Measurements from ENCODE around the gene ACTR10.
"Not testable (repeated sequence)": the region's sequence is repeated elsewhere in the genome, so short reads cannot be mapped to it uniquely, and the experiment has no call there.

ACTR10 gene

DNA sequence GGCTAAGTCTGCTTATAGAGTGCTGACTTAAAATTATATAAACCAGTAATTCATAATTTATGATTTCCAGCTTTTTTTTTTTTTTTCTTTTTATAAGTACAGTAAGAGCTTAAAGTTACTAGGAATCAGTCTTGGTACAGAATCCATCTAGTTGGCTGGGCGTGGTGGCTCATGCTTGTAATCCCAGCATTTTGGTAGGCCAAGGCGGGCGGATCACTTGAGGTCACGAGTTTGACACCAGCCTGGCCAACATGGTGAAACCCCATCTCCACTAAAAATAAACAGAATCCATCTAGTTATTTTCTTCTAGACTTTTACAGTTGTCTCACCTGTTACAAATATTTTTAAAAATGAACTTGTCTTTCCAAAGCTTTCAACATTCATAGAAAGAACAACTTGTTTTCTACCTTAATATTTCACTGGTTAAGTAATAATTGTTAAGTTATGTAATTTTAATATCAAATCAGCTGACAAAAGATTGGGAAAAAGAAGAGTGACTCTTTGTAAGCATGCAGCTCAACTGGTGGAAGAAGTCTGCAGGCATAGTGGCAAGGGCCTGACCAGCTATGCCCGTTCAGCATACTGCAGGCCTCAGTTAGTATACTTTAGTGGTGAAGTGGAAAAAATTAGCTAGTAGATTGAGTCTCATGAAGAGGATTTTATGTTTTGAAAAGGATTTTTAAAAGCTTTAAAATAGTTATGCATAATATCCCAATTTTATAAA lies 27.3 kb downstream of the ACTR10 start:
- DNase-seq: no peak

DNA sequence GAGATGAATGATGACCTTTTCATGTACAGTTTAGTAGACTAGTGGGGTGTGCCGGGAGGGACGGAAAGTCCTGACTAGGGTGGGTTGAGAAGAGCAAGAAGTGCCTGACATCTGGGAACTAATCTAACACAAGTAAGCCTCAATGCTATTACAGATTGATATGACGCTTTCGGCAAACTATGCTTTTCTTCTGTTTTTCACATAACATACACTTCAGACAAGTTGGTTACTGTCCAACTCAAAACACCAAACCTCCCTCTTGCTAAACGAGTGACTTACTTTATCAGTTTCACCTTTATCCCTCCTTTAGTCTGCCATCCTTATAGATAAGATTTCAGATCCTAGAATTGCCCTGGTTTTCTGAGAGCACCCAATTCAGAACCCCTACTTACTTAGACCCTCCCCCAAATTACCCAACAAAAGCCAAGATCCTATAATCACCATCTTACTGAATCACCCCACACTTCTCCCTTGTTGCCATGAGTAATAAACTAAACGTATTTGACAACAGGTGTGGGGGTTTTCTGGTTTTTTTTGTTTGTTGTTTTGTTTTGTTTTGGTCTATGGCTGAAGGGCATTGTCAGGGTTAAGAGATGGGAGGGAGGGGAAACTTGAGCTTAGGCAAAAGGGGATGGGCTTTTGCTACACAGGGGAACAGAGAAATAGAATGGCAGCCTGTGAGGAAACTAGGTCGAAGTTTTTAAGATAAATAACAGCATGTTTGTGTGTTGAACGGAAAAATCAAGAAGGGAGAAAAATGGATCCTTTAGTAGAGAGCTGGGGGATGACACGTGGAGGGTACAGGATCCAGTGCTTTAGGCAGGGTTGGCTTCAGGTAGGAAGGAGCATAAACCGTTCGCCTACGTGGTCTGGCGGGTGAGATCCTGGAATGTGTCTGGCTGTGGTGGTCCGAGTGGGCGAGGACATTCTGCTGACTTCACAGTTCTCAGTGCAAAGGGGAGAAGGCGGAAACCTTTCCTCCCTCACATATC lies 38.6 kb downstream of the ACTR10 start:
- peak; percentile 28 to 59 for DNase-seq

DNA sequence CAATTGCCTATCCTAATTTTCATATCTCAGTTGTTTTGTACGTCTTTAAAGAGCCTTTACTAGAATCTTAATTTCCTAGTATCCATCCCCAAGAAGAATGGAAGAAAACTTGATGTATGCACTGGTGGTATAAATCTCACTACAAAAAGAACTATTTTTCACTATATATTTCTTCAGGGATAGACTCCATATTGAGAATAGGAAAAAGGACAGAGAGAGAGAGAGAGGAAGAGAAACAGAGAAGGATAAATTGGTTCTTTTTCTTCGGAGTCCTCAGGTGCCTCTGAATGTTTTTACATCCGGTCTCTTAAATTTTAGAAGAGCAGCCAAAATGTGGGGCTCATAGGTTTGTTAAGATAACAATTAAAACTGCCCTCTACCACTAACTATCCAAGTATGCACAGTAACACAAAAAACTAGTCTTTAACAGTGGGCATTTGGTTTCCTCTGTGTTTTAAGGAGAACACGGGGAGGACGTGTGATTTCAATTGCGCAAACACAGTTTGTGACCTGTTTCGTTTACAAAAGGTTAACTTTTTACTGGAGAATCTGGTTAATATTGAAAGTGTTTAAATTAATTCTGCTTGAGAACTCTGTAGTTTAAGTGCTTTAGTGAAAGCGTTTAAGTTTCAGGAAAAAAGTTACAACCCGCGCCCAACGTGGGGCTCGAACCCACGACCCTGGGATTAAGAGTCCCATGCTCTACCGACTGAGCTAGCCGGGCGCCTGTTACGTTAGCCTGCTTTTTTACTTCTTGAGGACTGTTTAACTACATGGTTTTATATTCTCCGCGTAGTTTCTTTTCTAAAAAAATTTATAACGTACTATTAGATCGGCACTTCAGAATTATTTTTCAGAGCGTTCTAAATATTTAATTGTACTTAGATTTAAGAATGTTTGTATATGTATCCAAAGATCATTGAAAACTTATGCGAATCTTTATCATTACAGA lies 39.6 kb downstream of the ACTR10 start:
- DNase-seq: peak; percentile 81 to 88

DNA sequence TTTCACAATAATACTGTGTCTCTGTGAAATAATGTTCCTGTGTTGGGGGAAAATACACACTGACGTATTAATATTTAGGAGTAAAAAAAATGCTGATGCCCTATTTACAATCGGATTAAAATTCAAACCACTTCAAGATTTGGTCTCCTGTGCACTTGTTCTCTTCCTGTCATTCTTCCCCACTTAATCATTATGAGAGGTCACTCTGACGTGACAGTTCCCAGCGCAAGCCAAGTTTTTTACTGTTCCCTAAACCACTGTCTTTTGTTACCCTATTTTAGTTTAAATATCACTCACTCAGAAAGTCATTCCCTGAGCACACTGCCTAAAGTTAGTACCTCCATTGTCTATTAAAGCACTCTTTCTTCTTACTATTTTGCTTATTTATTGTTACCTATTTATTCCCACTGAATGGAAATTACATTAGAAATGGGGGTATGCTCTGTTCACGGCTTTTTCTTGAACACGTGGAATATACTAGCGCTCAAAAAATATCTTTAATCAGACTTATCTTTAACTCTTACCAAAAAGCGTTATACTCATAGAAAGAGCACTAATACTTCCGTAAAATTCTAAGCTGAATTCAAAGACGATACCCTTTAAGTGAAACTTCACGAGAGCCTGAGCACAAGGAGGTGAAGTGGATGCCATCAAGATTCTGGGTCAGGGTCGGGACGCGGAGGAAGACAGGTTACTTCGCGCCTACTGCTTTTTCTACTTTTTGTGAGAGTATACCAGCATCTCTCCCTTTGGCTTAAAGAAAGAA lies 44.0 kb downstream of the ACTR10 start:
- DNase-seq: peak in 1 of 2 donors; percentile 25

DNA sequence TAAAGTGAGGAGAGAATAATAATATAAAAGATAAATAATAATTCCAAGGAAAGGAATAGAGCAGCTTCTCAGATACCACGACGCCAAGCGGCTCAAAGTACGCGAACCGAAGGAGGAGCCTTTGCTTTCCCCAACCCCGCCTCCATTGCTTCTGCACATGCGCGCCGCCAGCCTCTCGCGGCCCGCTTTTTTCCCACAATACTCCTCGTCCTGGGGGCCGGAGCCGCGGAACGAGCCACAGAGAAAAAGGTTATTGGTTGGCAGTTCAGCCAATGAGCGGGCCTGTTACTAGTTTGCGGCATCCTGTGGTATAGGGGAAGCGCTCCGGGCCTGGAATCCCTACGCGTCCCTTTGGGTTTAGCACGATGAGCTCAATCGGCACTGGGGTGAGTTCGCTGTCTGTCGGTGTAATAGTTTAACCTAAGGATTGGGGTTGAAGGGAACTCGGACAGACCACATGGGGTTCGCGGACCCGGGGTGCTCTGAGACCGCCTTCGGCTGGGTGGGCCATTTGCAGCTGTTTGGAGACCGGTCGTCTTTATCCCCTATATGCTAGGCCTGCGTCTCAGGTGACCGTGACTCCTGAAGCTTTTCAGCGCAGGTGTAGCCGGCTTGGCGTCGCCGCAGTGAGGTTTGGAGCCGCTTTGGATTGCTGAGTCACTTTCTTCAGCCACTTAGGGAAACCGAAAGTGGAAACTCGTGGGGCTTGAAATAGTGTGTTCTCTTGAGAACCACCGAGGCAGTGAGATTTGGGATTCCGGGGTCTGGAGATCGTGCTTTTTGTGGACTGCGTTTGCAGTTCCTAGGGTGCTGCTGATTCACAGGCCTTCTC lies 44.8 kb downstream of the ACTR10 start, which contains the start of gene PSMA3:
TSS of gene PSMA3 (plus strand) at position 288 of the 832 bp plus-strand sequence. CDS start at position 366, 78 bp downstream.
- peak; percentile 98 for DNase-seq

DNA sequence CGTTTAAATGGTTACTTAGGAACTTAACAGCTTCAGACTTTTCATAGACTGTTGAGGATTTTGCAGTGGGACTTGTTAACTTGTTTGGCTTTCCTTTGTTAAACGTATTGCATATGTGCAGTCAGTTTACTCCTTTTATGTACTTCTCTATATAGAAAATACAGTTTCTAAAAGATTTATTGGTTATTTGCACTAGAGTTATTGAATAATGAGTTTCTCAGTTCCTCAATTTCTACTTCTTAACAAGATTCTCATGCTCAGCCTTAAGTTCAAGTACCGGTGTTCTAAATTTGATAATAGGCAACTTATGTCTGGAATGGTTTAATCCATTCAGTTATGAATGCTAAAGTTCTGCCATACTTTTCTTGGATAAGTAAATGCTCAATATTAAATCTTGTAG lies 45.6 kb downstream of the ACTR10 start:
- DNase-seq: no peak

DNA sequence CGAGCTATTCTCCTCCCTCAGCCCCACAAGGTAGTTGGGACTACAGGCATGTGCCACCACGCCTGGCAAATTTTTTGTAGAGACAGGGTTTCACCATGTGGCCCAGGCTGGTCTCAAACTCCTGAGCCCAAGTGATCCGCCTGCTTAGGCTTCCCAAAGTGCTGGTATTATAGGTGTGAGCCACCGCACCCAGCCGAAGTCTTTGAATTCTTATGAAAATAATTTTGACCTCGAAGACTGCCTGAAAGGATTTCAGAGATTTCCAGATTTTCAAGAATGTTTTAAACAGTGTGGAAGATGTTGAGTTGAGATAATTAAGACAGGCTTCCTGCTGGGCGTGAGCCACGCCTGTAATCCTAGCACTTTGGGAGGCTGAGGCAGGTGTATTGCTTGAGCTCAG lies 49.7 kb downstream of the ACTR10 start:
- DNase-seq: no peak

DNA sequence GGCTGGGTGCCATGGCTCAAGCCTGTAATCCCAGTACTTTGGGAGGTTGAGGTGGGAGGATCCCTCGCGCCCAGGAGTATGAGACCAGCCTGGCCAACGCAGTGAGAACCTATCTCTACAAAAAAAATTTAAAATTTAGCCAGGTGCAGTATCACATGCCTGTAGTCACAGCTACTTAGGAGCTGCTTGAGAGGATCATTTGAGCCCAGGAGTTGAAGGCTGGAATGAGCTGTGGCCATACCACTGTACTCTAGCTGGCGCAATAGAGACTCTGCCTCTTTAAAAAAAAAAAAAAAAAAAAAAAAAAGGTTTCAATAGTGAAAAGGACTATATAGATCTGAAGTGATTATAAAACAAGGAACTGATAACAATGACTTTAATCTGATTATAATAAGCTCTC lies 58.2 kb downstream of the ACTR10 start:
- no peak for DNase-seq

DNA sequence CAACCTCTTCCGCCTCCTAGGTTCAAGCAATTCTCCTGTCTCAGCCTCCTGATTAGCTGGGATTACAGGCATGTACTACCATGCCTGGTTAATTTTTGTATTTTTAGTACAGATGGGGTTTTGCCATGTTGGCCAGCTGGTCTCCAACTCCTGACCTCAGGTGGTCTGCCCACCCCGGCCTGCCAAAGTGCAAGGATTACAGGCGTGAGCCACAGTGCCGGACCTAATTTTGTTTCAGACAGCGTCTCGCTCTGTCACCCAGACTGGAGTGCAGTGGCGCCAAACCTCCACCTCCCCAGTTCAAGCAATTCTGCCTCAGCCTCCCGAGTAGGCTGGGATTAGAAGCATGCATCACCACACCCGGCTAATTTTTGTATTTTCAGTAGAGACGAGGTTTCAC lies 62.1 kb downstream of the ACTR10 start:
- not testable (repeated sequence) for DNase-seq

DNA sequence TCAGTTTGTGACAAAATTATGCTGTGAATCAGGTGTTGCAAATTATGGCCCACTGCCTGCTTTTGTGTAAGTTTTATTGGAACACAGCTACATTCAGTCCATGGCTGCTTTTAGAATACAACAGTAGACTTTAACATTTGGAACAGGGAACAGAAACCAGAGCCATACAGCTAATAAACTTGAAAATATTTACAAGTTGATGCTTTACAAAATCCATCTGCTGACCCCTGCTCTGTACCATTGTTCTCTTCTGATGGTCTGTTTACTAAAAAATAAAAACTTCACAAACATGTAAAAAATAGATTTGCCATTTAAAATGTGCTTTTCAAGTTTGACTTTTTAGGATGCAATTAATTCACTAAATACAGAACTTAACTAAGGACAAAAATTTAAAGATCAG lies 65.5 kb downstream of the ACTR10 start:
- no peak for DNase-seq

DNA sequence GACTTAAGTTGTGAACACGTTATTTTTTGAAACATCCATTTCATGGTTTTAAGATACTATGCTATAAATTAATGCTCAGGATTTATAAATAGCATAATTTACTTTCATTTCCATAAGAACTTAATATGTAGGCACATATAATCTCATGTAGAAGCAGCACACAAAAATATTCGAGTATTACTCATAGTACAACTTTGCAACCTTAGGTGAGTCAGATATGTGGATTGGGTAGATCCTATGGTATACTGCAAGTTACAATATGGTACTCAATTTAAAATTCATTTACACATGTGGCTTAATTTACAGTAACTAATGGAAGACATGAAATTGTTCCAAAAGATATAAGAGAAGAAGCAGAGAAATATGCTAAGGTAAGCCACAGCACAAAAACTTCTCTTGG lies 70.7 kb downstream of the ACTR10 start:
- DNase-seq: no peak

DNA sequence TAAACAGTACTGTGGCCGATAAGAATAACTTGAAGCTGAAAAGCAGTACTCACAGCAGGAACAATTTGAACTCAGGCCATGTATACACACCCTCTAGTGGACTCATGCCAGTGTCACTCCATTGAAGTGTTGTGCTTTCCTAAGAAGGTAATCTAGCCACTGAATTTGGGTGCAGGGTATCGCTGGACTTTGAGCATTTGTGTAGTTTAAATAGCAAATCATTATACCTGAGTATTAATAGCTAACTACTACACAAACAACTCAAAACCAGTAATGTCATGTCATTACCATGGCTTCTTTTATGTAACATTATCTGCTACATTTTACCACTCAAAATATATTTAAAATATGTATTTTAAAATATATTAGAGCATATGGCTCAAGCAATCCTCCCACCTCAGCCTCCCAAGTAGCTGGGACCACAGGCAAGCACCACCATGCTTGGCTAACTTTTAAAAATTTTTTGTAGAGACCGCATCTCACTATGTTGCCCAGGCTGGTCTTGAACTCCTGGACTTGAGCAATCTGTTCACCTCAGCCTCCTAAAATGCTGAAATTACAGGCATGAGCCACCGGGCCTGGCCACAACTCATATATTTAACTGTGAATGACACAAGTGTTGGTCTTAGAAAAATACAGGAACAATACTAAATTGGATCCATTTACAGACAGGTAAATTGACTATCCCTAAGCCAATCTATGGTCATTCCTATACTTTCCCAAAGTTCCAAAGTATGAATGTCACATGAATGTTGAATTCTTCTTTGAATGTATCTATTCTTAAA lies 72.8 kb downstream of the ACTR10 start:
- no peak for DNase-seq

DNA sequence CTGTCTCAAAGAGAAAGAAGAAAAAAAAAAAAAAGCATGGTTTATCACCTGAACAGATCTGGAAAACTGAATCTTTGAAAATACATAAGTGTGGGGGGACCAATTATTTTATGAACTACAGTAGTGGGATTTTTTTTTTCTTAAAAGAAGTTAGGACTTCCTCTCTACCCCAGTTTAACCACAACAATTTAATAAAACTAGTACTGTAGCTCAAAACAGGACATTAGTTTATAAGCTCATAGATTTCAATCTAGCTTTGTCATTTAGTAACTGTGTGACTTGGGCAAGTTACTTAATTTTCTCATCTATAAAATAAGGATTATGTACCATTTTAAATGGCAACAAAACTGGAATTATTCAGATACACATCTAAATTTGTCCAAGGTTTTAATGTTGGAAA lies 74.9 kb downstream of the ACTR10 start:
- no peak for DNase-seq

DNA sequence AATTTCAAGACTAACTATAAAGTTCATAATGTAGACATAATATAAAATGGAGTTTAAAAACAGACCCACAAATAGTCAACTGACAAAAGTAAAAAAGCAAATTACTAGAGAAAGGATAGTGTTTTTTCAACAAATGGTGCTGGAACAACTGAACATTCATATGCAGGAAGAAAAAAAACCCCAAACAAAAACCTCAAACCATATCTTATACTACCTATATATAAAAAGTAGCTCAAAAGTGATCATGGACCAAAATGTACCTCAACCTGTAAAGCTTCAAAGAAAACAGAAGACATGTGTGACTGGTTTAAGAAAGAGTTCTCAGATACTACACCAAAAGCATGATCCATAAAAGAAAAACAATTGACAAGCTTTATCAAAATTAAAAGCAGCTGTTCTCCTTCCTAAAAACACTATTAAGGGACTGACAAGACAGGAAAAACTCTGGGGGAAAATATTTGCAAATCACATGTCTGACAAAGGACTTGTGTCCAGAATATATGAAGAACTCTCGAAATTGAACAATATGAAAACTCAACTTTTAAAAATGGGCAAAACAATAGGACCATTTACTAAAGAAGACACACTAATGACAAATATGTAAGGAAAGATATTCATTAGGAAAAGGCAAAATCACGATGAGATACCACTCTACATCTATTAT lies 75.7 kb downstream of the ACTR10 start:
- no peak for DNase-seq

DNA sequence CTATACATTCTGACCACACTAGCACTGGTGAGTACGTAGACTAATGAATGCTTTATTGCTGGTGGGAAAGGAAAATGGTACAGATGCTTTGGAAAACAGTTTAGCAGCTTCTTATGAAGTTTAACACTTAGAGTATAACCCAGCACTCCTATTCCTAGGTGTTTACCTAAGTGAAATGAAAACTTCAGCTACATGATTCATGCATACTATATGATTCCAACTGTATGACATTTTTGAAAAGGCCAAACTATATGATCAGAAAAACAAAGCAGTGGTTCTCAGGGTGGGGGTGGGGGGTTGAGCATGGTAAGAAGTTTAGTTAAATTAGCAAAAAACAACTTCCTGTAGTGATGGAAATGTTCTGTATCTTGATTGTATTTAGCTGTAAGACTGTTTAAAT lies 76.3 kb downstream of the ACTR10 start:
- DNase-seq: no peak

DNA sequence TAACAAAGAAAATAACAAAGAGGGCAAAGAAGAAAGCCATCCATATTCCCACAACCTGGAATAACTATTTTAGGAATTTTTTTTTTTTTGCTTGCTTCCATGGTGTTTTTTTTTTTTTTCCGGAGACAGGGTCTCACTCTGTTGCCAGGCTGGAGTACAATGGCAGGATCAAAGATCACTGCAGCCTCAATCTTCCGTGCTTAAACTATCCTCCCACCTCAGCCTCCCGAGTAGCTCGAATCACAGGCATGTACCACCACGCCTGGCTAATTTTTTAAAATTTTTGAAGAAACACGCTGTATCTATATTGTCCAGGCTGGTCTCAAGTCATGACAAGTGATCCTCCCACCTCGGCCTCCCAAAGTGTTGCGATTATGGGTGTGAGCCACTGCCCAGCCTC lies 78.2 kb downstream of the ACTR10 start:
- DNase-seq: no peak

DNA sequence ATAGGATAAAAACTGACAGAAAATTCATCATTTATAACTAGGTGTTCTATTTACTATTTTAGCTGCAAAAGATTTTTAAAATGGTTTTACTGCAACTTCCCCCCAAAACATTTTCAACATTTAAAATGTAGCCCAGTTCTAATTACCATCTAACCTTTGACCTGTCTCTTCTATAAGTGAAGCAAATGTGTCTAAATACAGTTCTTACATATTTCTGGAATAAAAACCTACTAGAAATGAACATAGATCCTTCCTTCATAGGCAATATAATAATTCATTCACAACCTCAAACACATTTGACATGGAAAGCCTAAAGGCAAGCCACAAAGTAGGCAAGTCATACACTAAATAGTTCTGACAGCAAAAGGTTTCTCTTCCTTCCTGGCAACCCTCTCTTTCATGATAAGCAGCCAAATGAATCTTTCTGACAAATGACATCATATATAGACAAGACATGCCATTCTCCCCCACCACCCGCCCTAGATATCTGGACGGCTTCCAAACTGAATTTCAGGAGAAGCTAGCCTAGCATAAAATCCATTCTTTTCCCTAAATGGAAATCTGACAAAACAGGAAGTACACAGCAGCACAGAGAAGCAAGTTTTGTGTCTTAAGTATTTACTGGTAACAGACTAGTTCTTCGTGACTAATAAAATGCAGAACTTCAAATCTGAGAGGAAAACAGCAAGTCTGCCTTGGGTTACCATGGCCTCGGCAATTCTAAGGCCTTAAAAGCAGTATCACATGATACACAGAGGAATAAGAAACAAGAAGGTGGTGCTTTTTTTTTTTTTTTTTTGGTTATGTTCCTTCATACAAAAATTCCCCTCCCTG lies 81.2 kb downstream of the ACTR10 start:
- peak; percentile 42 to 55 for DNase-seq

DNA sequence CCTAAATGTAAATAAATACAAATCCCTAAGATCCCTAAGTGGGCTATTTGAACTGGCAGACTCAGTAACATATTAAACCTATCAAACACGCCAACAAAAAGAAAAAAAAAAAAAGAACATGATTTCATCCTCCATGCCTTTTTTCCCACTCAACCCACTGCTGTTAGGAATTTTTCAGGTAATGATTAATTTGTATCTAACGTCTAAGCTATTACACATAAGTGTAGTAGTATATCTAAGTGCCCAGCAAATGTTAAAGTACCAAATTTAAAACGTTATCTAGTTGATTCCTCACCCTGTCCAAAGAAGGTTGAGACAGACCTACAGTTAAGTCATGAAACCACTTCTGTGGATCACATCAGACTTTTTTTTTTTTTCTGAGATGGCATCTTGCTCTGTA lies 82.0 kb downstream of the ACTR10 start:
- no peak for DNase-seq
